Natural killer cell treated with Interleukin-12 subunit alpha and Interleukin-12 subunit beta and Interleukin-15 and Interleukin-18, amount 100 ng/mL, for 72 hours (primary cell): ENCODE measurements around the gene MCAT. TPM values are rescaled to one million over a fixed set of nuclear protein-coding genes. Genes with fewer than 3 reads are reported as not detected.
A peak's percentile ranks its signal among the peaks of the same experiment; 100 is the strongest.

ENCODE experiments used
- ATAC-seq, 2 donors: fragments of 150-1000 bp; cut with Tn5 transposase in 1 of 2; sonication (Bioruptor Pico), chemical (Tn5 transposase) in 1 of 2; 2 replicates each; pipeline ENCODE4 v1.10.0; 2021
- DNase-seq: peaks from one replicate; pipeline ENCODE4 v3.0.0; 2022; ENCODE audit warnings: low spot score
- H3K27ac Mint-ChIP-seq, 2 donors: 1 replicate in 1 of 2; 2 replicates in 1 of 2; pipeline ENCODE4 v1.8.0; 2022; ENCODE audit warnings: mixed read lengths in 2 of 2, mild to moderate bottlenecking in 1 of 2, moderate library complexity in 1 of 2
- H3K27me3 Mint-ChIP-seq, 2 donors: 1 replicate in 1 of 2; 2 replicates in 1 of 2; pipeline ENCODE4 v1.8.0; 2022; ENCODE audit warnings: mixed read lengths in 2 of 2
- H3K36me3 Mint-ChIP-seq: one replicate; pipeline ENCODE4 v1.8.0; 2022; ENCODE audit warnings: mixed read lengths
- H3K4me1 Mint-ChIP-seq, 2 donors: 1 replicate in 1 of 2; 2 replicates in 1 of 2; pipeline ENCODE4 v1.8.0; 2022; ENCODE audit warnings: low read depth in 2 of 2, mixed read lengths in 2 of 2, mild to moderate bottlenecking in 1 of 2
- H3K4me3 Mint-ChIP-seq: one replicate; pipeline ENCODE4 v1.8.0; 2022; ENCODE audit warnings: mixed read lengths
- H3K9me3 Mint-ChIP-seq: 2 replicates; pipeline ENCODE4 v1.8.0; 2022; ENCODE audit warnings: mixed read lengths
- total RNA-seq, 2 donors: library from RNA; stranded (reverse); gene quantifications; one replicate each; pipeline ENCODE4 v1.2.3, GENCODE V29; 2022

MCAT gene
- total RNA-seq, 2 donors from 2014 or later = 11.6 to 23.9 TPM

- Mint-ChIP-seq H3K4me3 (no peak overlapping the region), H3K4me1 (peaks cover 8% of the 10 kb centered on the region in 2 donors), H3K27ac (no peak overlapping the region), H3K9me3 (peaks cover 4% of the 10 kb centered on the region), H3K36me3 (peaks cover 7% of the 10 kb centered on the region), H3K27me3 (no peaks in the 10 kb centered on the region)
- ATAC-seq (no peak), DNase-seq (no peak)
Observed at GRCh38 chr22:43092085-43092484, 51.1 kb downstream of the MCAT start.

GRCh38 chr22:43090130-43090789 lies 52.9 kb downstream of the MCAT start:
- peaks cover under 1% of the 10 kb centered on the region for H3K36me3 Mint-ChIP-seq
- H3K9me3 Mint-ChIP-seq = no peaks in the 10 kb centered on the region
- H3K27me3 Mint-ChIP-seq = no peaks in the 10 kb centered on the region
- DNase-seq = no peak
- H3K27ac Mint-ChIP-seq = no peak overlapping the region
- peaks cover 23 to 26% of the 10 kb centered on the region in 2 donors for H3K4me1 Mint-ChIP-seq
- H3K4me3 Mint-ChIP-seq = peak overlapping the region; percentile 60
- peak in 1 of 2 donors; percentile 22 for ATAC-seq

- Mint-ChIP-seq H3K36me3 (no peaks in the 10 kb centered on the region), H3K27ac (peak within 1 kb of the TSS; percentile 63 to 83), H3K4me3 (peak within 1 kb of the TSS; percentile 92), H3K27me3 (no peaks in the 10 kb centered on the region), H3K9me3 (no peaks in the 10 kb centered on the region), H3K4me1 (peaks cover 23 to 27% of the 10 kb centered on the region in 2 donors)
- DNase-seq (peak; percentile 90), ATAC-seq (peak; percentile 94 to 96)
Observed at GRCh38 chr22:43088984-43089717, 54.0 kb downstream of the MCAT start, which contains the start of gene TTLL1. Gene TTLL1, minus strand, starts transcription at chr22:43089391. Its CDS starts 13,805 bp downstream, at chr22:43075586.

- no peaks in the 10 kb centered on the region for H3K9me3 Mint-ChIP-seq
- H3K36me3 Mint-ChIP-seq = no peaks in the 10 kb centered on the region
- DNase-seq (no peak), ATAC-seq (peak in 1 of 2 donors; percentile 0)
- H3K27ac Mint-ChIP-seq = peak overlapping the region; percentile 63 to 83
- peaks cover 23 to 27% of the 10 kb centered on the region in 2 donors for H3K4me1 Mint-ChIP-seq
- no peaks in the 10 kb centered on the region for H3K27me3 Mint-ChIP-seq
- peak overlapping the region; percentile 92 for H3K4me3 Mint-ChIP-seq
Observed at GRCh38 chr22:43088627-43088983, 54.6 kb downstream of the MCAT start.

GRCh38 chr22:43085658-43086606 lies 57.3 kb downstream of the MCAT start:
- DNase-seq (no peak), ATAC-seq (no peak)
- no peaks in the 10 kb centered on the region for H3K27me3 Mint-ChIP-seq
- no peaks in the 10 kb centered on the region for H3K36me3 Mint-ChIP-seq
- no peaks in the 10 kb centered on the region for H3K9me3 Mint-ChIP-seq
- peak overlapping the region; percentile 4 for H3K4me3 Mint-ChIP-seq
- H3K27ac Mint-ChIP-seq = peak overlapping the region in 1 of 2 donors; percentile 59
- peaks cover 23 to 27% of the 10 kb centered on the region in 2 donors for H3K4me1 Mint-ChIP-seq

Other genes starting within 250 kb of the MCAT start
- gene PACSIN2, start 128.2 kb downstream of the MCAT start, total RNA-seq = 10 to 100 TPM; 34.5 to 64.0 TPM
- gene TTLL1, start 54.0 kb downstream of the MCAT start, total RNA-seq = 1 to 10 TPM in 1 of 2 donors, under 1 TPM in 1; 0.95 to 2.6 TPM
- gene BIK, start 32.6 kb downstream of the MCAT start, total RNA-seq = not detected
- gene TSPO, start 8.2 kb upstream of the MCAT start, total RNA-seq = 100 to 1,000 TPM in 1 of 2 donors, 10 to 100 TPM in 1; 76.4 to 110 TPM
- gene TTLL12, start 43.7 kb upstream of the MCAT start, total RNA-seq = 10 to 100 TPM; 23.6 to 79.0 TPM
- under 1 TPM in 1 of 2 donors, not detected in 1; 0.14 TPM for gene SCUBE1, start 200.0 kb upstream of the MCAT start, total RNA-seq